NCI-H2196 treated with DMSO at 0.1 percent for 48 hours (cell line): ENCODE data around the gene TMEM212.
A peak's percentile ranks its signal among the peaks of the same experiment; 100 is the strongest.
"Not testable (repeated sequence)": the region's sequence is repeated elsewhere in the genome, so short reads cannot be mapped to it uniquely, and the experiment has no call there.

Experiments
- DNase-seq: peaks from one replicate; lab custom pipeline; 2025; ENCODE audit not compliant: unreplicated experiment; lab: John Stamatoyannopoulos, UW

TMEM212 gene

GRCh38 chr3:171812811-171813210, 30.3 kb upstream of the TMEM212 start:
- no peak for DNase-seq

- no peak for DNase-seq
Observed at GRCh38 chr3:171813278-171813896, 29.8 kb upstream of the TMEM212 start.

DNA sequence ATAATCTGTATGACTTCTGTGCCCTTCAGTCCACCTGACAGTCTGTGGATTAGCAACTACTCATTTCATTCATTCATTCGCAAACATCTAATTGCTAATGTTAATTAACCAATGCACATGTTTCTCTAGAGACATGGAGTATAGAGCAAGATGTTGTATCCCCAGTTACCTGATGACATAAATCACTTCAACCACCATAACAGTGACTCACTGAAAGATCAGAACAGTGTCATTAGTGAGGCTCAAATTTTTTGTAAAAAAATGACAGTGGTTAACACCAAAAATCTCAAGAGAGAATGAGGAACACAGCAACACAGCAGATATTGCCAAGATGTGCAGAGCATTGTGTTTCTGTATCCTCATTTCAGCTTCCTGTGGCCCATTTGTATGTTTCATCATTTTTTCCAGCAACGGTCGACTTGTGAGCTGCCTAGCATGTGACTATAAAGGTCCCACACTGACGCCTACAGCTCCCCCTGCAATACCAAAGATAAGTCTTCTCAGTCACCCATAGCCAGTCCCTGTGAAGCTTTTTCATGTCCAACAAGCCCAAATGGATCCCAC, 29.2 kb upstream of the TMEM212 start:
- no peak for DNase-seq

GRCh38 chr3:171814662-171815061, 28.5 kb upstream of the TMEM212 start:
- not testable (repeated sequence) for DNase-seq

- DNase-seq = no peak
Observed at GRCh38 chr3:171815973-171816595, 27.1 kb upstream of the TMEM212 start.

DNA sequence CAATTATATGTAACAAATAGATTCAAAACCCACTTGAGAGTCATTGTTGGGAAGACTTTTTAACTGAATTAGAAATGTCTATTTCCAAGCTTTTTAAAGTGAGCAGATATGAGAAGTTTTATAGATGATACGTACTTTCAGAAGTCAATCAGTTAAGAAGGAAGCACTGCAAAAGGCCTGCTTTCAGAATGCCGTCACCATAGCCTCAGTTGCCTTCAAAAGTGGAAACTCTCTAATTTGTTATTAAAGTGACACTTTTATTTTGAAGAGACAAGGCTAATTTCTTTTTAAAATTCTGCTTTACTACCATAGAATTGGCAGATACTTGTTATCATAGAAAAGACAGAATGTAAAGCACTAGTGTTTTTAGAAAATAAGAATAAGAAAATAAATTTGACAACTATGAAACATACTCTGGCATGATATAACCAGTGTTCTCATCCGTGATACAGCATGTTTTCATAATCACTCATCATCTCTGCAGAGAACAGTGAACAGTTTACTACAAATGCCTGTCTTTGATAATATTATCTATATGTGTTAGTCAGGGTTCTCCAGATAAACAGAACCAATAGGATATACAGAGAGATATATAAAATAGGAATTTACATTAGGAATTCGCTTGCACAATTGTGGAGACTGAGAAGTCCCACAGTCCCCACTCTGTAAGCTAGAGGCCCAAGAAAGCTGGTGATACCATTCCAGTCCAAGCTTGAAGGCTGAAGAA, 25.9 kb upstream of the TMEM212 start:
- no peak for DNase-seq

DNA sequence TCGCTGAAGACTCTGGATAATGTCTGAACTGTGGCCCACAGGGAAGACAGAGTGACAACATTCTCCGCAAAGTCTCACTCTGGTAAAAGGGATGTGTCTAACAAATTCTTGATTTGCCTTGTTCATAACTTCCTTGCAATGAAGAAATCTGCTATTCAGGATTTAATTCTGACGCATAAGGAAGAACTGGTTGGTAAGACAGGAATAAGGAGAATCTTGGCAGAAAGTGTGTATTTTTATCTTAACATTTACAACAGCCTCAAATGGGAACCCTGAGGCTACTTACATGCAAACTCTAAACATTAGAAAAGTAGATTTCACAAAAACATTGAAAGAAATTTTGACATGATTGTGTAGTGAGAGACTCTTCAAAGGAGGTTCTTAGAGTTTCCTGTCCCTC, 22.1 kb upstream of the TMEM212 start:
- DNase-seq = no peak

DNA sequence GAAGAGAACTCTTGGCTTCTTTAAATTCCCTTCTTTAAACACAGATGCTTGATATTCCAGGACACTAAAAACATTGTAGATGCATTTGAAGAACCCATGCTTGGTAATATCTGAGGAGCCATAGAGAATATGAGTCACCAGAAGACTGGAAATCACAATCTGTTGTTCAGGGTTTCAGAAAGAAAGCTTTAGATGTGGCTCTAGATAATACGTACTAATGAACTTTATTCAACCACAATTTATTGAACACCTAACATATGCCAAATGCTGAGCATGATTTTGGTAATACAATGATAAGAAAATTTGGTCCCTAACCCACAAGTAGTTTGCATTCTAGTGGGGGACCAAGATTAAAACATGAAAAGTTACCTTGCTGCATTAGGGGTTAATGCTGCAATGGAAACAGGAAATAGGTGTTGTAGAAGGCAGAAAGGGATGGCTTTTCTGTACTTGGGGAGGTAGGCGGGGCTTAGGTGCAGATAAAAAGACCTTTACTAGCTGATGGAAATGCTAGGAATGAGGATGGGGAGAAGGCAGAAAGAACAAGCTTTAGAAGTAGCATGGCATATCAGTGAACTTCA, 21.3 kb upstream of the TMEM212 start:
- no peak for DNase-seq

GRCh38 chr3:171822431-171823106, 20.6 kb upstream of the TMEM212 start:
- no peak for DNase-seq

DNA sequence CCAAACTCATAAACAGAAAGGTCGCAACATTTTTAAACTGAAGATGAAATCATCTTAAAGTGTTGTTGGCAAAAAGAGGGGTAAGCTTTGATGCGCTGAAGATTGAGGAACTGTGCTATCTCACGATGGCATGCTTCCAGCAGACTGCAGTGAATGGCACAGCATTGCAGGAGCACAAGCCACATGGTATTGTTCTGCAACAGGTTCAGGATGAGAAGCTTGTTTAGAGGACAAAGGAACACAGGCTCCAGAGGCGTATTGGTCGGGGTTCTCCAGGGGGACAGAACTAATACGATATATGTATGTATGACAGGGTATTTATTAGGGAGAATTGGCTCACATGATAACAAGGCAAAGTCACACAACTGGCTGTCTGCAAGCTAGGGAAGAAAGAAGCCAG, 19.0 kb upstream of the TMEM212 start:
- no peak for DNase-seq

DNA sequence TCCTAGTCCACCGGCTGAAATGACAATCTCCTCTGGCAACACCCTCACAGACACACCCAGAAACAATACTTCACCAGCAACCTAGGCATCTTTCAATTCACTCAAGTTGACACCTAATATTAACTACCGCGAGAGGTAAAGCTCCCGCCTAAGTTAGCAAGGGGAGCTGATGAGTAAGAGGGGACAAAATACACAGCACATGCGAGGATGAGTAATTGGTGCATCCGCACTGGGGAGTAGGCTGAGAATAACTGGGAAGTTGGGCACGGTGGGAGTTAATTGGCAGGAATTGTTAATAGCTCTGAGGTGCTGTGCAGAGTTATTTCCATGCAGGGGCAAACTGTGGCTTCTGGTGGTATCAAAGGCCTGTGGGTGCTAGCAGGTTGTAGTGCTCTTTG, 18.3 kb upstream of the TMEM212 start:
- DNase-seq = no peak

GRCh38 chr3:171825222-171825828, 17.8 kb upstream of the TMEM212 start:
- DNase-seq = no peak

GRCh38 chr3:171827385-171827784, 15.8 kb upstream of the TMEM212 start:
- DNase-seq = no peak

DNA sequence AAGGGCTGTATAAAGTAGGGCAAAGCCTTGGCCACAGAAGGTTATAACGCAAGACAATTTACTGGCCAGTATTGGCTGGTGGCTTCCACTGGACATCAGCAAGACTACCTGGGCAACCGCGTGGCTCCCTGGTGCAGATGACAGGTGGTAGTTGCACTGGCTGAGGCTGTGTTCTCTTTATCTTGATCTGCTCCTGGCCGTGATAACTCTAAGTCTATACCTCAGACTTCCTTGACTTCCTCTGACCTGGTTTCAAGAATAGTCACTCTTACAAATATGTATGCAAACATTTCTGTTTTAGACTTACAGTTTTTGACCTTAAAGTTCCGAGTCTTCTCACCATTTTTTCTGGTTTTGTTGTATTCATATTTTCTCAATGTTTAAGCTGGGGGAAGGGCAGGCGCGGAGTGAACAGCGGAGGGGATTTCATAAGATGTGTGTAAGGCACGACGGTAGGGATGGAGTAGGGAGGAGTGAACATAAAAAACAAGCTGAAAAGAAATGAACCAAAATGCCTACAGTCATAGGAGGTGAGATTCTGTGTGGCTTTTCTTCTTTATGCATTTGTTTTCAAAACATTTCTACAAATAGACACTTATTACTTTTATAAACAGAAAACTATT, 15.2 kb upstream of the TMEM212 start:
- DNase-seq = no peak

DNA sequence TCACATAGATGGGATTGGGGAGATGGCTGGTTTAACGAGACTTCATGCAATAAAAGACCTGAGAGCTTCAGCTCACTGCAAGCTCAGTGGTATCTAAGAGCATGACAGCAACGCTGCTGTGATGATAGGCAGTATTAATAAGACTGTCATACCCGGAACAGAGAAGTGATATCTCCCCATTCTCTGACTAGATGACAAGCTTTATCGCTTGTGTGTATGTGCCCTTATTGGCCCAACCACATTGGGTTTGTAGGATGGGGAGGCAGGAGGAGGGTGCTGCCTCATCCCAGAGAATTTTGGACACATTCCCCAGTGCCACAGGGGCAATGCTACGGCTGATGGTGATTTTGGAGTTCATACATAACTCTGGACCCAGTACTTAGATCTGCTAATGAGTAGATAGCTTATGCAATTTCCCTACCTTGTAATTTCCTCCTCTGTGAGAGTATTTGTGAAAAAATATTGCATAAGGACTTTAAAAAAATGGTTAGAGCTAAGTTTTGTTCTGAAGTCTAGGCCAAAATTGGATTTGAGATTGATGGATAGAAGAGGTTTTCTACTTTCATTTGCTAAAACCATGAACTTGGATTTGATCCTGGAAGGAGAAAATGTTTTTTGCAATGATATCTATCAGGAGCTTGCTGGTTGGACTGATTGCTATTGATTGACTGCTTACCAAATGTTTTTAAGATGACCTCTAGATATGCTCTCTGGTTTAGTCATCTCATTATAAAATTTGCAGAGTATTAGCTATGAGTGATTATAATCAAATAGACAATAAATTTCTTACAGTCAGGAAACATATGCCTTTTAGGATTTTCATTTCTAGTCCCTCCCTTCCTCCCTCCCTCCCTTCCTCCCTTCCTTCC, 14.0 kb upstream of the TMEM212 start:
- DNase-seq = no peak

GRCh38 chr3:171829841-171830517, 13.2 kb upstream of the TMEM212 start:
- DNase-seq = peak; percentile 33

- DNase-seq = no peak
Observed at GRCh38 chr3:171830518-171830875, 12.7 kb upstream of the TMEM212 start.

GRCh38 chr3:171831936-171832335, 11.2 kb upstream of the TMEM212 start:
- DNase-seq = no peak

GRCh38 chr3:171832989-171833388, 10.2 kb upstream of the TMEM212 start:
- DNase-seq = no peak
